Measurements from ENCODE around the gene SYNPO2. TPM values are rescaled to one million over a fixed set of nuclear protein-coding genes. Genes with fewer than 3 reads are reported as not detected.

The SYNPO2 gene
- total RNA-seq, 1 donor from 2014 or later: 0.26 TPM

DNA sequence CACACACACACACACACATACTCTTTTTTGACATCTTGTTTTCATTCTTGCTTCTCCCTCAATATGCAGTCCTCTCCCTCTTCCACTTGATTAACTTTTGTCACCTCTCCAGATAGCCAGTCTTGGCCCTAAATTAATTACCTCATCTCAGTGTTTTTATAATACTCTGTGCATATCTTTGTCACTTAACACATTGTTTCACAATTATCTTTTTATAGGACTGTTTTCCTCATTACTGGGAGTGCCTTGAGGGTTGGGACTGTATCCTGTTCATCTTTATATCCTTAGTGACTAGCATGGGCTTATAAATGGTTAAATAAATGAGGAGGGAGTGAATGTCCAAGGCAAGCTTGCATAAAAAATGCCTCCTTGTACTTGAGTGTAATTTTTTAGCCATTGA lies 33.1 kb downstream of the SYNPO2 start:
- no peak overlapping the region for H3K27ac Mint-ChIP-seq
- H3K4me3 Mint-ChIP-seq: no peak overlapping the region
- intact Hi-C loops (cut with micrococcal nuclease): no loop called here
- no peak for DNase-seq (ENCODE audit: low spot score)
- H3K9me3 Mint-ChIP-seq: no peaks in the 10 kb centered on the region
- H3K4me1 Mint-ChIP-seq (ENCODE audit: low read depth): no peaks in the 10 kb centered on the region
- no peaks in the 10 kb centered on the region for H3K36me3 Mint-ChIP-seq (ENCODE audit: low read depth)
- peaks cover 15% of the 10 kb centered on the region for H3K27me3 Mint-ChIP-seq (ENCODE audit: insufficient read depth)

DNA sequence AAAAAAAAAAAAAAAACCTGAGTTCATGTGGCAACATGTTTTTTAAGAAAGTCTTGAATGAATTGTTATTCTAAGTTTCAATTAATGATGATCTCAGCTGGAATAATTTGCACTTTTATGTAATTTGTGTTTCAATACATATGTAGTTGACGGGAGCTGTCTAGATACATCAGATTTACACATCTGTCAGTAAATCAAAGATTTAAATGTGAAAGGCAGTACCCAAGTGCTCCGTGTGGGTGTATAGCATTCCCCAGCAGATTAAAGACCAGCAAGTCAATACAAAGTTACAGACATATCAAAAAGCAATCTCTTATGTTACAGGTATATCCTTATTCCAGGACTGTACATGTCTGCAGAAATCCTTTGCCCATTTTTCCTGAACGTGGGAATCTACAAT lies 35.2 kb downstream of the SYNPO2 start:
- intact Hi-C loops (cut with micrococcal nuclease): no loop called here

DNA sequence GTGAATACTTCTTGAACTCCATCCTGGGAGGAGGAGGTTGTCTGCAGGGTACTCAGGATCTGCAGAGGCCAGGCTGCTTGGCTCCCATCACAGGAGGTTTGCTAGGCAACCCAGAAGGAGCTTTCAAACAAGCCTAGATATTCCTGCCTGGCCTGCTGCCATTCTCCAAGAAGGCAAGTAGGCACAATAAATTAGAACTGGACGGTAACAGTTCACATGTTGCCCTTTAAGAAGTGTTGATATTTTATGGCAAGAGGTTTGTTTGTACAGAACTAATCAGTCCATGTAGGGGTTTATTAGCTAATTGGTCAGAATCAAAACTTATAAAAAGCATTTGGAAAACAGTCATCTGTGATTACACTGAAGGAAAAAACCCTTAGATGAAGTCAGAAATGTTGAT lies 39.3 kb downstream of the SYNPO2 start:
- no peaks in the 10 kb centered on the region for H3K36me3 Mint-ChIP-seq (ENCODE audit: low read depth)
- H3K27ac Mint-ChIP-seq: no peak overlapping the region
- peaks cover 11% of the 10 kb centered on the region for H3K27me3 Mint-ChIP-seq (ENCODE audit: insufficient read depth)
- DNase-seq (ENCODE audit: low spot score): no peak
- intact Hi-C loops (cut with micrococcal nuclease): no loop called here
- no peaks in the 10 kb centered on the region for H3K4me1 Mint-ChIP-seq (ENCODE audit: low read depth)
- no peak overlapping the region for H3K4me3 Mint-ChIP-seq
- no peaks in the 10 kb centered on the region for H3K9me3 Mint-ChIP-seq

More for the DNA sequence above, 35.2 kb downstream of the SYNPO2 start:
- Mint-ChIP-seq H3K27ac (no peak overlapping the region), H3K27me3 (ENCODE audit: insufficient read depth) (peaks cover 16% of the 10 kb centered on the region), H3K4me3 (no peak overlapping the region), H3K4me1 (ENCODE audit: low read depth) (no peaks in the 10 kb centered on the region), H3K9me3 (no peaks in the 10 kb centered on the region), H3K36me3 (ENCODE audit: low read depth) (no peaks in the 10 kb centered on the region)
- DNase-seq (ENCODE audit: low spot score): no peak

DNA sequence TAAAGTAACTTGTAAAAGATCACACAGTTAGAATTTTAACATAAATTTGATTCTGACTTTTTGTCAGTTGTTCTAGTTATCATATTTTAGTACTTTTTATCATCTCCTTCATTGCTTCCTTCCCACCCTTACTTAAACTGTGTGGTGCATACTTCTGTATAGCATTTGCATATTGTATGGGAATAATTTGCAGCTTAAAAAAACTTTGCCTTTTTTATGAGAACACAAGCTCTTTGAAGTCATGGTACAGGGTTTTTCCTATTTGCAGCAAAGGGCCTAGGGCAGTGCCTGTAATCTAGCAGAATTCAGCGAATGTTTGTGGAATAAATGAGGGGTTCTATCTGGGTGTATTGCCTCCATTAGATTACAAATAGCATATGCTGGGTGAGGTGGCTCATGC lies 41.6 kb downstream of the SYNPO2 start:
- intact Hi-C loops (cut with micrococcal nuclease): no loop called here
- Mint-ChIP-seq H3K4me3 (no peak overlapping the region), H3K4me1 (ENCODE audit: low read depth) (no peaks in the 10 kb centered on the region), H3K27ac (no peak overlapping the region), H3K36me3 (ENCODE audit: low read depth) (no peaks in the 10 kb centered on the region), H3K9me3 (no peaks in the 10 kb centered on the region), H3K27me3 (ENCODE audit: insufficient read depth) (peaks cover 13% of the 10 kb centered on the region)
- DNase-seq (ENCODE audit: low spot score): no peak

DNA sequence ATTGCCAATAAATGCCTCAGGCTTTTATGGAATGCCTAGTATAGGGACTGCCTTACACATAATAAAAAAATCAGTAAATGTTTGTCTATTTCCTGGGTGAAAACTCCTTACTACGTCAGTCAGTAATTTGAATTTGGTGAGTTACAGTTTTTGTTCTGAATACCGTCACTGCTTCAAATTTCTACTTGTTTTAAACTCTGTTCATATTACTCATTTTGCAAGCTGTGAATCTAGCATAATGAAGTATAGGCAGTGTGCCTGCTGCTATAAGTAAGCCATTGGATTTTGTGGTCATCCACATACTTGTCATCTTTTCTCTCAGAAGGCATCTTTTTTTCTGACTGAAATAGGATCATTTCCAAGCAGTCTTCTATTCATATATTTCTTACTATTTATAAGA lies 43.1 kb downstream of the SYNPO2 start:
- H3K4me1 Mint-ChIP-seq (ENCODE audit: low read depth): no peaks in the 10 kb centered on the region

DNA sequence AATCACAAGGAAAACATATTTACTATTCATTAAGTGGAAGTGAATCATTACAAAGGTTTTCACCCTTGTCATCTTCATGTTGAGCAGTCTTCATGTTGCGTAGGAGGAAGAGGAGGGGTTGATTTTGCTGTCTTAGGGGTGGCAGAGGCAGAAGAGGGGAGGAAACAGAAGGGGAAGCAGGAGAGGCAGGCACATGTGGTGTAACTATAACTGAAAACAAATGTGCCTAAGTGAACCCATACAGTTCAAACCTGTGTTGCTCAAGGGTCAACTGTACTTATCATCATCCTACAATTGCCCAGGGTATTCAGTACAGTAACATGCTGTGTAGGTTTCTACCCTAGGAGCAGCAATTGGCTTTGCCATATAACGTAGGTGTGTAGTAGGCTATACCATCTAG lies 47.2 kb downstream of the SYNPO2 start:
- Mint-ChIP-seq H3K4me1 (ENCODE audit: low read depth) (no peaks in the 10 kb centered on the region), H3K36me3 (ENCODE audit: low read depth) (no peaks in the 10 kb centered on the region), H3K9me3 (no peaks in the 10 kb centered on the region), H3K27me3 (ENCODE audit: insufficient read depth) (peaks cover 4% of the 10 kb centered on the region), H3K27ac (no peak overlapping the region), H3K4me3 (no peak overlapping the region)
- intact Hi-C loops (cut with micrococcal nuclease): no loop called here
- no peak for DNase-seq (ENCODE audit: low spot score)

More for the DNA sequence above, 43.1 kb downstream of the SYNPO2 start:
- Mint-ChIP-seq H3K36me3 (ENCODE audit: low read depth) (no peaks in the 10 kb centered on the region), H3K27me3 (ENCODE audit: insufficient read depth) (peaks cover 11% of the 10 kb centered on the region), H3K27ac (no peak overlapping the region), H3K4me3 (no peak overlapping the region), H3K9me3 (no peaks in the 10 kb centered on the region)
- DNase-seq (ENCODE audit: low spot score): no peak
- intact Hi-C loops (cut with micrococcal nuclease): no loop called here

DNA sequence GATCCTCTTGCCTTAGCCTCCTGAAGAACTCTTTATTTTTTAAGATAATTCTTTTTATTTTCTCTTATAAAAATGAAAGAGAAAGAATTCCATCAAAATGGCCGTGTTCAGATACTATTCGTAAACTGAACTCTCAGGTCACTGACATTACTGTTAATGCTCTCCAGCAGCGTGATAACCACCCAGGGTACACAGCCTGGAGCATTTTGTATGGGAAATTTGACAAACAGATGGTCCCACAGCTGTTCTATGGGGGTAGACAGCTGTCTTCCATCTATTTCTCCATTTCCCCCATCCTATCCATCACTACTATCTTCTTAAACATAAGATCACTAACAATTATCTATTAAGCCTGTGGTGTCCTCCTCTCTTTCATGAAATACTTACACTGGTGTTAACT lies 47.8 kb downstream of the SYNPO2 start:
- no peaks in the 10 kb centered on the region for H3K9me3 Mint-ChIP-seq

DNA sequence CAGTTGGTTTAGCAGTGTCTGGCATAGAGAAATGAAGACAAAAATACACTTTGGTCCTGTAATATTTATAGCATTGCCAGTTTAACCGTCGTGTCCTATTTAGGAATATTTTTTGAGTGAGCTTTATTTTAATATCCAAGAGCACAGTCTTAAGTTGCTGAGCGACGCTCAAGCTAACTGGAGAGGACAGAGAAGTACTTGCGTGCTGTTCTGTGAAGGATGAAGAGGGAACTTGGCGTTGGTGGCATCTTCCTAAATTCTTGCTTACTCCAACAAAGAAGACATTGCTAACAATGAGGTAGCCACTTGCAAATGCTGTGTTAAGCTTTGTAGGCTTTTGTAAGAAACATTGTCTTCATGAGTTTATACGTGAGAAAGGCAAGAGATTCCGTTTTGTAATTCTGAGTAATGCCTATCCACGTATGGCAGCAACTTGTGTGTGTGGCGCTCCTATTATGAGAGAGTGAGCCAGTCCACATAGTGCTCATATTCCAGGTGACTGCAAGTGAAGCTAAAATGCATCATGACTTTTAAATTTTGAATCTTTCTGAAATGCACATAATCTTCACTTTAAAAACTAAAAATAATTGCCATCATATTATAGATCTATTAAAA lies 50.6 kb downstream of the SYNPO2 start:
- DNase-seq (ENCODE audit: low spot score): no peak
- H3K4me1 Mint-ChIP-seq (ENCODE audit: low read depth): no peaks in the 10 kb centered on the region
- intact Hi-C loops (cut with micrococcal nuclease): no loop called here
- H3K27me3 Mint-ChIP-seq (ENCODE audit: insufficient read depth): peaks cover 7% of the 10 kb centered on the region
- H3K27ac Mint-ChIP-seq: no peak overlapping the region
- no peaks in the 10 kb centered on the region for H3K36me3 Mint-ChIP-seq (ENCODE audit: low read depth)
- no peaks in the 10 kb centered on the region for H3K9me3 Mint-ChIP-seq
- H3K4me3 Mint-ChIP-seq: no peak overlapping the region

More for the DNA sequence above, 47.8 kb downstream of the SYNPO2 start:
- no peaks in the 10 kb centered on the region for H3K4me1 Mint-ChIP-seq (ENCODE audit: low read depth)
- H3K27me3 Mint-ChIP-seq (ENCODE audit: insufficient read depth): peaks cover 4% of the 10 kb centered on the region
- no peak overlapping the region for H3K27ac Mint-ChIP-seq
- H3K36me3 Mint-ChIP-seq (ENCODE audit: low read depth): no peaks in the 10 kb centered on the region
- no peak overlapping the region for H3K4me3 Mint-ChIP-seq
- no peak for DNase-seq (ENCODE audit: low spot score)
- intact Hi-C loops (cut with micrococcal nuclease): no loop called here

DNA sequence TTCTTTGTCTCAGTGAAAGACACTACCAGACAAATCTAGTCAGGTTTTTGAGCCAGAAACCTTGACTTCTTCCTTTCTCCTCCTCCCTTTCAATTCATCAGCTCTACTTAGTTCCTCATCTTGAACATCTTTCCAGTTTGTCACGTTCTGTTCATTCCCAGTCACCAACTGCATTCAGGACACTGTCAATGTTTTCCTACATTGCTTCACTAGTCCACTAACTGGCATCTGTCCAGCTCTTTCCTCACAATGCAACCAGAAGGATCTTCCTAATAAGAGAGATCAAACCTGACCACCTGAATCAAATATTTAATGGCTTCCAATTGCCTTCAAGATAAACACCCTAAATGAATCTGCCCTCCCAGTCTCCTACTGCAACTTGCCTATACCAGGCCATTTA lies 52.5 kb downstream of the SYNPO2 start:
- Mint-ChIP-seq H3K36me3 (ENCODE audit: low read depth) (no peaks in the 10 kb centered on the region), H3K4me1 (ENCODE audit: low read depth) (no peaks in the 10 kb centered on the region), H3K9me3 (no peaks in the 10 kb centered on the region), H3K27me3 (ENCODE audit: insufficient read depth) (peaks cover 8% of the 10 kb centered on the region), H3K27ac (no peak overlapping the region), H3K4me3 (no peak overlapping the region)
- no peak for DNase-seq (ENCODE audit: low spot score)
- intact Hi-C loops (cut with micrococcal nuclease): no loop called here

DNA sequence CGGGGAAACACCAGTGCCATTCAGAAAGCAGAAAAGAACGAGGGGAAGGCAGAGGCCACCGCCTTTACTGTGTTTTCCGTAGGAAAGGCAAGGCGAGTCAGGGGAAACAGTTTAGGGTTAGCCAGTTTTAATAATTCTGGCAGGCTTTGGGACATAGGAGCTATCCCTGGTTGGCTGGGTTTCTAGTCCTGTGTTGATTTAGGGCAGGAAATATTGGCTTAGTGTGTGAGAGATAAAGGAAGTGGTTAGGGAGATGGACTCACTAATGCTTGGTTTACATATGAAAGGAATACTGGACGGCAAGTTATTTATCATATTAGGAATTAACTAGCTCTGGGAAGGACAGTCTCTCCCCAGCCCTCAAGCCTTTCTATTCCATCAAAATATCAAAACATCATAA lies 53.1 kb downstream of the SYNPO2 start:
- no peaks in the 10 kb centered on the region for H3K4me1 Mint-ChIP-seq (ENCODE audit: low read depth)
- H3K36me3 Mint-ChIP-seq (ENCODE audit: low read depth): no peaks in the 10 kb centered on the region
- H3K27me3 Mint-ChIP-seq (ENCODE audit: insufficient read depth): peaks cover 8% of the 10 kb centered on the region
- H3K4me3 Mint-ChIP-seq: no peak overlapping the region
- no peaks in the 10 kb centered on the region for H3K9me3 Mint-ChIP-seq
- intact Hi-C loops (cut with micrococcal nuclease): no loop called here
- no peak overlapping the region for H3K27ac Mint-ChIP-seq
- DNase-seq (ENCODE audit: low spot score): no peak

DNA sequence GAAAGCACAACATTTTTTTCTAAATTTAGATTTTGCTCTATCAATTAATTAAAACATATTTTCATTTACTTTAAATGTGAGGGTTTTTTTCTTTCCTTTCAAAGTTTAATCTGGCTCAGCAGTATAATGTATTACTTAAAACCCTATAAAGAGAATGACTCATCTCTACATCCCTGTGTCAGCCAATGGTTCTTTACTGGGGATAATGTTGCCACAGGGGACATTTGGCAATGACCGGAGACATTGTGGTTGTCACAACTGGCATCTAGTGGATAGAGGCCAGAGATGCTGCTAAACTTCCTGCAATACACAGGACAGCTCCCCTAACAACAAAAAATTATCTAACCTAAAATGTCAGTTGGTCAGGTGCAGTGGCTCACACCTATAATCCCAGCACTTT lies 53.8 kb downstream of the SYNPO2 start:
- no peak for DNase-seq (ENCODE audit: low spot score)
- intact Hi-C loops (cut with micrococcal nuclease): no loop called here
- H3K4me1 Mint-ChIP-seq (ENCODE audit: low read depth): no peaks in the 10 kb centered on the region
- no peak overlapping the region for H3K4me3 Mint-ChIP-seq
- no peak overlapping the region for H3K27ac Mint-ChIP-seq
- peaks cover 10% of the 10 kb centered on the region for H3K27me3 Mint-ChIP-seq (ENCODE audit: insufficient read depth)
- H3K9me3 Mint-ChIP-seq: no peaks in the 10 kb centered on the region
- no peaks in the 10 kb centered on the region for H3K36me3 Mint-ChIP-seq (ENCODE audit: low read depth)

DNA sequence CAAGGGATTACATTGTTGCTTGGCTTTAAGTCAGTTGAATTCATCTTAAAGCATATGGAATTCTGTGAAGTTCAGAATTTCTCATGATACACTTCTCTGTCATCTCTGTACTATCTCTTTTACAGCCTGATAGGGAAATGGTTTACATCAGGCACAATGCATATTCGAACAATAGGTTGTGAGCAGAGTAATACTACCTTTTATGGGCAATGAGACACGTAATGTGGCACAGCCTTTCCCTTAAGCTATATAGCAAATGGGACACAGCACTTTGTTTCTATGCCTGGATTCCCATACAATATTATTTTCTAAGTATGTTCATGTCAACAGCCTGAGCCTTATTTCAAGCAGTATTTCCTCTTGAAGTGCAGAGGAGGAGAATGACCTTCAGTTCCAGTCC lies 58.4 kb downstream of the SYNPO2 start:
- H3K4me3 Mint-ChIP-seq: no peak overlapping the region
- H3K27ac Mint-ChIP-seq: no peak overlapping the region
- peaks cover 12% of the 10 kb centered on the region for H3K27me3 Mint-ChIP-seq (ENCODE audit: insufficient read depth)
- no peaks in the 10 kb centered on the region for H3K36me3 Mint-ChIP-seq (ENCODE audit: low read depth)
- intact Hi-C loops (cut with micrococcal nuclease): no loop called here
- H3K4me1 Mint-ChIP-seq (ENCODE audit: low read depth): no peaks in the 10 kb centered on the region
- no peak for DNase-seq (ENCODE audit: low spot score)
- no peaks in the 10 kb centered on the region for H3K9me3 Mint-ChIP-seq

DNA sequence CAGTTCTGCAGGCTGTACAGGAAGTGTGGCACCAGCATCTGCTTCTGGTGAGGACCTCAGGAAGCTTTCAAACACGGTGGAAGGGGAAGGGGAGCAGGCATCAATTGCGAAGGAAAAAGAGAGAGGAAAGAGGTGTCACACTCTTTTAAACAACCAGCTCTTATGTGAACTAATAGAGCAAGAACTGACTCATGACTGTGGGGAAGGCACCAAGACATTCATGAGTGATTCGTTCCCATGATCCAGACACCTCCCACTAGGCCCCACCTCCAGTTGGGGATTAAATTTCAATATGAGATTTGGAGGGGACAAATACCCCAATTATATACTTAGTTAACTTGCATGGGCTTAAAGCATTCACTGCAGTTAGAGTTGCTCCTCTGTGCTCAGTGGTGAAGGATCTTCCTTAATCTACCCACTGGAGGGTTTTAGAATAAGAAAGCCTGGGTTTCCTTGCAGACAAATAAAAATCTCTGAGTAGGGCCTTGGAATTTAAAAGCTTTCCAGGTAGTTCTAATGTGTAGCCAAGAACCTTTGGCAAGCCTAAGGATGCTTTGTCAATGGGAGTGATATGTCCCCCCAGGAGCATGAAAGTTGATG lies 60.0 kb downstream of the SYNPO2 start:
- DNase-seq (ENCODE audit: low spot score): no peak
- H3K9me3 Mint-ChIP-seq: no peaks in the 10 kb centered on the region
- no peak overlapping the region for H3K4me3 Mint-ChIP-seq
- H3K27me3 Mint-ChIP-seq (ENCODE audit: insufficient read depth): peaks cover 12% of the 10 kb centered on the region
- H3K4me1 Mint-ChIP-seq (ENCODE audit: low read depth): no peaks in the 10 kb centered on the region
- no peaks in the 10 kb centered on the region for H3K36me3 Mint-ChIP-seq (ENCODE audit: low read depth)
- intact Hi-C loops (cut with micrococcal nuclease): no loop called here
- no peak overlapping the region for H3K27ac Mint-ChIP-seq

DNA sequence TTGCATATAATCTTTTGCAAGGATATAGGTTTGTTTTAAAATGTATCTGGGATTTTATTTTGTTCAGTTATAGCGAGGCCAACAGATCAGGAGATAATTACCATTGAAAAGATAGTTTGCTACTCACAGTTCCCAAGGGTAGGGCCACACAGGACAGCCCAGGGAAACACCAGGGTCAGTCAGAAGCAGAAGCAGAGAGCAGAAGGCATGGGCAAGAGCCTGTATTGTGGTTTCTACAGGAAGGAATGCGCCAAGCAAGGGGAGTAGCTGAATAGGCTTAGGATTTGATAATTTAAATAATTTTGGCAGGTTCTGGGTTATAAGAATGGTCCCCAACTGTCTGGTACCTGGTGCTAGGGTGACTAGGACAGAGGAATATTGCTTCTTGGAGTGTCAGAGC lies 61.6 kb downstream of the SYNPO2 start:
- Mint-ChIP-seq H3K36me3 (ENCODE audit: low read depth) (no peaks in the 10 kb centered on the region), H3K4me3 (no peak overlapping the region), H3K4me1 (ENCODE audit: low read depth) (no peaks in the 10 kb centered on the region), H3K27ac (no peak overlapping the region), H3K9me3 (no peaks in the 10 kb centered on the region), H3K27me3 (ENCODE audit: insufficient read depth) (peaks cover 12% of the 10 kb centered on the region)
- DNase-seq (ENCODE audit: low spot score): no peak
- intact Hi-C loops (cut with micrococcal nuclease): no loop called here
